Measurements from ENCODE around the gene BUB1.
"Not testable (repeated sequence)": the region's sequence is repeated elsewhere in the genome, so short reads cannot be mapped to it uniquely, and the experiment has no call there.

Gene BUB1

DNA sequence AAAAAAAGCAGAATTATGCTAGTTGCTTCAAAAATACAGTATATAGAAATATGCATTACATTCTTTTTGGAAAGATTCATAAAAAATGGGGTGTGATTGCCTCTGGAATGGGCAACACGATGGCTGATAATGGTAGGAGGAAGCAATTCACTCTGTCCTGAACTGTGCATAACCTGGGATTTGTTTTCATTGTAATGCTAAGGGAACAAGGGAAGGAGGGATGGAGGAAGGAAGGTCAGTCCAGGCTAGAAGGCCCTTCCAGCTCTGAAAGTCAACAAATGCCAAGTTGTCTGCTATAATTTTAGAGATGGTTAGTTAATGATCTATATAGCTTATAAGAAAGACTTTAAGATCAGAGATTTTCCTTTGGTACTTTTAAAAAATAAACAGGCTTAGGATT is 40.8 kb downstream of the BUB1 start:
- H3K27ac ChIP-seq, result peak overlapping the region; percentile 7; the same call in 1 of the 2 replicates

DNA sequence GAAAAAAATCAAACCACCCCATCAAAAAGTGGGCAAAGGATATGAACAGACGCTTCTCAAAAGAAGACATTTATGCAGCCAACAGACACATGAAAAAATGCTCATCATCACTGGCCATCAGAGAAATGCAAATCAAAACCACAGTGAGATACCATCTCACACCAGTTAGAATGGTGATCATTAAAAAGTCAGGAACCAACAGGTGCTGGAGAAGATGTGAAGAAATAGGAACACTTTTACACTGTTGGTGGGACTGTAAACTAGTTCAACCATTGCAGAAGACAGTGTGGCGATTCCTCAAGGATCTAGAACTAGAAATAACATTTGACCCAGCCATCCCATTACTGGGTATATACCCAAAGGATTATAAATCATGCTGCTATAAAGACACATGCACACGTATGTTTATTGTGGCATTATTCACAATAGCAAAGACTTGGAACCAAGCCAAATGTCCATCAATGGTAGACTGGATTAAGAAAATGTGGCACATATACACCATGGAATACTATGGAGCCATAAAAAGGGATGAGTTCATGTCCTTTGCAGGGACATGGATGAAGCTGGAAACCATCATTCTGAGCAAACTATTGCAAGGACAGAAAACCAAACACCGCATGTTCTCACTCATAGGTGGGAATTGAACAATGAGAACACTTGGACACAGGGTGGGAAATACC is 41.8 kb downstream of the BUB1 start:
- H3K27ac ChIP-seq, result not testable (repeated sequence)

More for the DNA sequence above, 40.8 kb downstream of the BUB1 start:
- TF ChIP-seq, protein P1, sequence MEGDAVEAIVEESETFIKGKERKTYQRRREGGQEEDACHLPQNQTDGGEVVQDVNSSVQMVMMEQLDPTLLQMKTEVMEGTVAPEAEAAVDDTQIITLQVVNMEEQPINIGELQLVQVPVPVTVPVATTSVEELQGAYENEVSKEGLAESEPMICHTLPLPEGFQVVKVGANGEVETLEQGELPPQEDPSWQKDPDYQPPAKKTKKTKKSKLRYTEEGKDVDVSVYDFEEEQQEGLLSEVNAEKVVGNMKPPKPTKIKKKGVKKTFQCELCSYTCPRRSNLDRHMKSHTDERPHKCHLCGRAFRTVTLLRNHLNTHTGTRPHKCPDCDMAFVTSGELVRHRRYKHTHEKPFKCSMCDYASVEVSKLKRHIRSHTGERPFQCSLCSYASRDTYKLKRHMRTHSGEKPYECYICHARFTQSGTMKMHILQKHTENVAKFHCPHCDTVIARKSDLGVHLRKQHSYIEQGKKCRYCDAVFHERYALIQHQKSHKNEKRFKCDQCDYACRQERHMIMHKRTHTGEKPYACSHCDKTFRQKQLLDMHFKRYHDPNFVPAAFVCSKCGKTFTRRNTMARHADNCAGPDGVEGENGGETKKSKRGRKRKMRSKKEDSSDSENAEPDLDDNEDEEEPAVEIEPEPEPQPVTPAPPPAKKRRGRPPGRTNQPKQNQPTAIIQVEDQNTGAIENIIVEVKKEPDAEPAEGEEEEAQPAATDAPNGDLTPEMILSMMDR (conservative IDR thresholded peaks at IDR 0.05), result no peak

DNA sequence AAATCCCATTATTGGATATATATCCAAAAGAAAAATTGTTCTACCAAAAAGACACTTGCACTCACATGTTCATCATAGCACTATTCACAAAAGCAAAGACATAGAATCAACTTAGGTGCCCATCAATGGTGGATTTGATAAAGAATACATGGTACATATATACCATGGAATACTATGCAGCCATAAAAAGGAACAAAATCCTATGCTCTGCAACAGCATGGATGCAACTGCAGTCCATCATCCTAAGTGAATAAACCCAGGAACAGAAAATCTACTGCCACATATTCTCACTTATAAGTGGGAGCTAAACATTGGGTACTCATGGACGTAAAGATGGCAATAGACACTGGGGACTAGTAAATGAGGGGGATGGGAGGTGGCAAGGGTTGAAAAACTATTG is 50.5 kb downstream of the BUB1 start:
- H3K27ac ChIP-seq, result not testable (repeated sequence)

DNA sequence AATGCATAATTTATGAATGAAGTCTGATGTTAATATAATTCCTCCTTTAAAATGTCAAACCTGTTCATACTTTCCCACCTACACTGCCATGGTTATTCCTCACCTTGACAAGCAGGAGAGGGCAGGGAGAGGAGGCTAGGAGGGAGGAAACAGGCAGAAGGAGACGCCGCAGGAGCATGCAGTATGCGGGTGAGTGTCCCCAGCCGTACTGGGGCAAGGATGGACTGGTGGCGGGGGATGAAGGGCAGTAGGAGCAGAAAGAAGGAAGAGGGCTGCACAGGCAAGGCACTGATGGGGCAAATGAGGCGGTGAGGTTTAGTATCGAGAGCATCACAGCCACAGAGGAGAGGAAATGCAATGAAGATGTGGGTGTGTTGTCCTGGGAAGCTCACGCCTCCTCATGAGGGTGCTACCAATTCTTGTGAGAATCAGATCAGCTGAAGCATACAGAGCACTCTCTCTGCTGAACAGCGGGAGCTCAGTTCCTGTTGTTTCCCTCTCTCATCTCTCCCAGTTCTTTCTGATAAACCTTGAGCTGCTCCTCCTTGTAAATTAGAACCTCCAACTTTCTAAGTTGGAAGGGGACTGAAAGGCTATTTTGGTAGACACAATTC is 58.4 kb downstream of the BUB1 start:
- H3K27ac ChIP-seq, result not testable (repeated sequence)

DNA sequence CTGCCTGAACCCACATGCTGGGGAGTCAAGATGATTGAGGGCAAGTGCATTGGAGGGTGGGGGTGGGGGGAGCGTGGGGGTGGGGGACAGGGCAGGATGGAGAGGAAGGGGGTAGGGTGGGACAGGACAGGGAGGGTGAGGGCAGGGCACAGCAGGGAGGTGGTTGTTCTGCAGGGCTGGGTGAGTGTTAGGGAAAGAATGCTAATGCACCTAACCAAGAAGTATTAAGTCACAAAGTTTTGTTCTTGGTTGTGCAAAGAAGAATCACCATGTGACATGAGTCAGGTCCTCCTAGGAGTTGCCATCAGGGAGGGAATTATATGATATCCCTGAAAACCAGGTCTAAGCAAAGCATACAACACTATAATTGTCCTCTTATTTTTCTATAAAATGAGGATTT is 63.9 kb downstream of the BUB1 start:
- not testable (repeated sequence) for H3K27ac ChIP-seq

DNA sequence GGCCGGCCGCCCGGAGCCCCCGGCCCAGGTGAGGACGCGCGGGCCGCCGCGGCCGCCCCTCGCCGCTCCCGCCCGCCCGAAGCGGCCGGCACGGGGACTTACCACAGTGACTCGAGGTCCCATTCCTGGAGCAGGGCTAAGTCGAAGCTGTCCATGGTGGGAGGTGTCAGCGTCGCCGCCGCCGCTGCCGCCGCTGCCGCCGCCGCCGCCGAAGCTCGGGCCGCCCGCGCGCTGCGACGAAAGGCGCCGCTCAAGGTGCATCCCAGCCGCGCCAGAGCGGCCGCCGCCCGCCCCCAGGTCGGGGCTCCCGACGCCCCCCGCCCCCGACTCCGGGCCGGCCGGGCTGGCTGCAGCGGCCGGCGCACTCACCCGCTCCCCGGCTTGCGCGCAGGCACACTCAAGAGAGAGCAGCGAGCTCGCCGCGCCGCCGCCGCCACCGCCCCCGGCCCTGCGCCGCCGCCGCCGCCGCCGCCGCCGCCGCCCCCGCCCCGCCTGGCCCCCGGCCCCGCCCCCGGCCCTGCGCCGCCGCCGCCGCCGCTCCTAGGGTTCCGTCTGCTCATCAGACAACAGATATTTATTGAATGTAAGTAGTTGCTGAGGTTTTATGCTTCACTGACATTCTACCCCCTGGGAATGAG is 67.1 kb downstream of the BUB1 start:
- H3K27ac ChIP-seq, result not testable (repeated sequence)

DNA sequence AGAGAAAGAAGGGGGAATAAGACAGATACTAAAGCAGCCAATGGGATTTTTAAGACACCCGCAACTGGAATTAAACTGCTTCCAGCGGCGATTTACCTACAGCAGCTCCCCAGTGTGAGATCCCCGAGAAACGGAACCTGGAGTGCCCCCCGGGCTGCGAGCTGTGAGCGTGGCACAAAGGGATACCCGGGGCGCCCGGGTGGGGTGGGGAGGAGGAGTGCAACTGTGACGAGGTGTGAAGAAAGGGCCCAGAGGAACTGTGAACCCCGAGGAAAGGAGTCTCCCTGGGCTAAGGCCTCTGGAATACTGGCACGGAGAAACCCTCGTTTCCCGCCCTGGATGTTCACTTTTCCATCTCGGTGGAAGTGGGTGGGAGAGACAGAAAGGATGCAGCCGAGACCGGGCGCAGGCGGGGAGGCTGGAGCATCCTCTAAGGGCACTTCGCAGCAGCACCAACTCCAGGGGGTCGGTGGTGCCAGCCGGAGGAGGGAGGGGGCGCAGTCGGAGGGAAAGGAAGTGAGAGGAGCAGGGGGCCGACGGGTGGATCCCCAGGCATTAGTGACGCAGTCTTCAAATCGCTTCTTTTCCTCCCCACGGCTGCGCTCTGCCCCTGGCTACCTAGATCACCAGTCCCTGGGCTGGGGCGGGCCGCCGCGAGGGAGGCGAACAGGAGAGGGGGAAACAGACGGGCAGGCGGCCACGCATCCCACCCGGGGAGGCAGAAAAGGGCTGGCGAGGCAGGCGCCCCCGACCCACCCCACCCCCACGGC is 67.8 kb downstream of the BUB1 start:
- not testable (repeated sequence) for H3K27ac ChIP-seq

DNA sequence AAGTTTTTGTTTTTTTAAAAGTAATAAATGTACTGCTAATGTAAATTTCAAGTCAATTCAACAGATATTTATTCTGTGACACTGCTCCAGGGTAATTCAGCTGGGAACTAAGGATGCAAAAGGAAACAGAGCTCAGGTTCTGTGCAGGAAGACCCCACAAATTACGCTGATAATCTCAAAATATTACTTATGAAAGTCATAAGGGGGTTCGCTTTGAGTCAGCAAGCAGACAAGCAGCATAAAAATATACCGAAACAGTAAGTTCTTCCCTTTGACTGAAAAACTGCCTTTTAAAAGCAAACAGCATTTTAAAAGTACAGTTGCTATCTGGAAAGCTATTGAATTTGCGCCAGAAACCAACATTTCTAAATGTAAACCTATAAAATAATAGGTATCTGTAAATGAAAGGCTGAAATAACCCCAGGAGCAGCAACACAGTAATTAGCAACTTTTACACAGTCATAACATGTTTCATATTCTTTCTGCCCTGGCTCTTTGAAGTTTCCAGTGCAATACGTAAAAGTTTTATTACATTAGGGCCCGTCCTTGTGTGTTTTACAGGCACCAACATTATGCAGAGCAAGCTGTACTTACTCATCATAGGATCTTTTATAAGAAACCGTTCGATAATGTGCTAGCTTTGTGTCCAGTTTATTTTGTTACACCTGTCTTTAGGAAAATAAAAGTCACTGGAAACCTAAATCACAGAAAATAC is 68.9 kb downstream of the BUB1 start:
- H3K27ac ChIP-seq, result not testable (repeated sequence)

DNA sequence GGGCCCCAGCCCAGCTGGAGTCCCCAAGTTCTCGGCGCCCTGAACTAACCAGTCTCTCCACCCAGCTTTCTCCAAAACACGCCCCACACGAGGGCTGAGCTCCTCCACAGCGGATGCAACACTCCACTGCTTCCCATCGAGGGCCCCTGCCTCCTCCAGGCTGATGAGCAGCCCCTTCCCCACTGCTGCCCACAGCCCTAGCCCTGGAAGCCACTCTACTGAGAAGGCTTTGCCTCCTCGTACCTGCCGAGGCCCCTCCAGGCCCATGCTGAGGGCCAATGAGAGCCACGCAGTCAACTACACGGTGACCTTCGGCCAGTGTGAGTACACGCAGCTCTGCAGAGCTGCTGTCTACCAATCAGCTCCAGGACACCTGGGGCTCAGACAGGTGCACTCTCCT is 72.8 kb downstream of the BUB1 start:
- H3K27ac ChIP-seq, result not testable (repeated sequence)

DNA sequence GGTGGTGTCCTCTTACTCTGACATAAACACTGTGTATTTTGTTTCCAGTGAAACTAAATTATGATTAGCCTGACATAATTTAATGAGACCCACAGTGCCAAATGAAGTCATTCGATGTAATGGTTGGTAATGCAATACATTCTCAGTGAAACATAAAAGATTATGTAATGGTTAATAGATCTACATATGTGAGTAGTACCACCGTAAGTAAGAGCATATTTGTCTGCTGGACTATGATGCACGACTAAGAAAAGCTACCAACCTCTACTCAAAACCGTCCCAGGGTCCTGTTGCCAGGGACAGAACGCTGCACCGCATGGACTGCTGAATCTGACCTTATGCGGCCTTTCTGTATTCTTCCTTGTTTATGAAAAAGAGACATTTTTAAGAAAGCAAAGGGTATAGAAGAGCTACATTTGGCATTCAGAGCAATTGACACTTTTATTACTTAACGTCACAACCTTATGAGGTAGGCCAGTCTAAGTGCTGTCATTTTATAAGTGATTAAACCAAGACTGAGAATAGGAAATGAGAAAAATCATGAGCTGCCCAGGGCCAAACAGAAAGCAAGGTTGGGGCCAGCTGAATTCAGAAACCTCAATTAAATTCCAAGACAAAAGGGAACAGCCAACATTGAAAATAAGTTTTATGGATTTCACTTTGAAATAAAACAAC is 73.8 kb downstream of the BUB1 start:
- H3K27ac ChIP-seq, result not testable (repeated sequence)

DNA sequence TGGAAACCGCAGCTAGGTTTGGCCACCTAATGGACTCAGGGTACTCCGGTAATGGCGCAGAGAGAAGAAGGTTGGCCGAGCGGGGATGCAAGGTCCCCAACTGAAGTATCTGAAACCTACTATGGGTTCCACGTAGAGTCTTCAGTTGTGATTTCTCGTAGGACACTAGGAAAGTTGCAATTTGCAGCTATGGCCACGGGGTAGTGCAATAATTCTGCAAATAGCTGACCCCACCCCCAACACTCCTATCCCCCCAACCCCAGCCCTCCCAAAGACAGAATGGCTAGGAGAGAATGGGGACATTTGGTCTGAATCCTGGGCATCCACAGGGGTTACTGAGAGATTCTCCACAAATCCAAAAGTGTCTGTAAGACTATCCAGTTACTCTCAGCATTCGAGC is 75.7 kb downstream of the BUB1 start:
- H3K27ac ChIP-seq, result not testable (repeated sequence)

DNA sequence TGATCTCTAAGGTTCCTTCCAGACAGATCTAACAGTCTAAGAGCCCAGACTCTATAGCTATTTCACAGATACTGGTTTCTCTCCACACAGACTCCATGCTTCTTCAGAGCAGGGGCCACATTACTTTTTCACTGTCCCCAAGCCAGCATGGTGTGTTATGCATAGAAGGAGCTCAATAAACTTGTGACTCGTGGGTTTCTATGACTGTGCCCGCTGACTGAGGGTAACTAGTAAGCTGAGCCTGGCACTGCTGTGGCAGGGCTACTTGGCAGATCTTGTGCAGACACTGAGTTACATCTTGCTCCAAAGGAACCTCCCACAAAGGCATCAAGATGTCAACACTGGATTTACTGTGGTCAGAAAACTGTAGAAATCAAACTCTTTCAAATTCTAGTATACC is 85.9 kb downstream of the BUB1 start:
- H3K27ac ChIP-seq, result not testable (repeated sequence)

DNA sequence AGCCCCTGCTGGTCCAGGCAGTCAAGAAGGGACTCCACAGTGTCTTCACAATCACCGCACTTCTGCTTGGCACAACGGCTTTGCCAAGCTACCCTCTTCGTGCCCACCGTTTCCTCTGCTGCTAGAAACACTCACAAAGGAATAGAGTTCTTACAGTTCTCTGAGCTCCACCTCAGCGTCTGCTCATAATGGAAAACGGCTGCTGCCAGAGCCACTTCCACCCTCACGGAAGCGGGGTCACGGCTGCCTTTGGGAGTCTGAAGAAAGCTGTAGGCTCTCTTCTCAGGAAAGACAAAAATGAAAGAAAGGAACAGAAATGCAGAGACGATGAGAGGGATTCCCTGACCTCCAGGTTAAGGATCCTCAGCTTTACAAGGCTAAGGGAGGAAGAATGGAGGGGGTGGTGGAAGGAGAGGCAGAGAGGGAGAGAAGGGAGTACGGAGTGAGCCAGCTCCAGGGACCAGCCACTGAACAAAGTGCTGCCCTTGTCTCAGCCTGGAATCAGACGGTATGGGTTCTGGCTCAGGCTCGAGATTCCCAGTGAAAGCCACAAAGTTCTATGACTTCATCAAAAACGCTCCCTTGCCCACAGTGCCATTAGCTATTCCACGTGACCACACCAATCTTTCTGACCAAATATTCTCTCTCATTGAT is 88.1 kb downstream of the BUB1 start:
- not testable (repeated sequence) for H3K27ac ChIP-seq

DNA sequence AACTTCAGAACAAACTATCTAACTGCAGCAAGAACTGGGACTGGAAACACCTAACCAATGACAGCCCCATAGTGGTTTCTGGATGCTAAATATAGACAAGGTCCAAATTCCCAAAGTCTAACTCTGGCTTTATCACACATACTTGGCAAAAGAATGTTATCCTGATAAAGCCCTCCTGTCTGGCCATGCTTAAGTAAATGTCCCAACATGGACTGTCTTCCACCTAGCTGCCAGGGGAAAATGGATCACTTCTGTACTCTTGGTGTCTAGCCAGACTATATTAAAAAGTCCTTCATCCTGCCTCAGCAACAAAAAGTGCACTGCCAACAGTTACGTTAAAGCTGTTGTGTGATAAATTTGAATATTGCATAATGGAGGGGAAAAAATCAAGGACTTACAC is 89.3 kb downstream of the BUB1 start:
- not testable (repeated sequence) for H3K27ac ChIP-seq

All from VCaP (cell line).